Fibroblast of skin of abdomen (primary cell): ENCODE data around the gene P2RY6. TPM values are rescaled to one million over a fixed set of nuclear protein-coding genes. Genes with fewer than 3 reads are reported as not detected.
"Not testable (repeated sequence)": the region's sequence is repeated elsewhere in the genome, so short reads cannot be mapped to it uniquely, and the experiment has no call there.

Experiments
- DNase-seq: peaks from one replicate; pipeline ENCODE4 v3.0.0-alpha.2; 2013
- polyA plus RNA-seq, 2 experiments: library from polyadenylated mRNA; unstranded; fragments of 120-200 nt; gene quantifications; one replicate each; pipeline ENCODE4 v1.2.1, GENCODE V29; 2013; ENCODE audit not compliant: insufficient read length in 2 of 2

P2RY6 gene, protein sequence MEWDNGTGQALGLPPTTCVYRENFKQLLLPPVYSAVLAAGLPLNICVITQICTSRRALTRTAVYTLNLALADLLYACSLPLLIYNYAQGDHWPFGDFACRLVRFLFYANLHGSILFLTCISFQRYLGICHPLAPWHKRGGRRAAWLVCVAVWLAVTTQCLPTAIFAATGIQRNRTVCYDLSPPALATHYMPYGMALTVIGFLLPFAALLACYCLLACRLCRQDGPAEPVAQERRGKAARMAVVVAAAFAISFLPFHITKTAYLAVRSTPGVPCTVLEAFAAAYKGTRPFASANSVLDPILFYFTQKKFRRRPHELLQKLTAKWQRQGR
- 0.14 TPM for polyA plus RNA-seq (2013, experiment 1 of 2; ENCODE audit: insufficient read length)
- 0.21 TPM for polyA plus RNA-seq (2013, experiment 2 of 2; ENCODE audit: insufficient read length)

DNA sequence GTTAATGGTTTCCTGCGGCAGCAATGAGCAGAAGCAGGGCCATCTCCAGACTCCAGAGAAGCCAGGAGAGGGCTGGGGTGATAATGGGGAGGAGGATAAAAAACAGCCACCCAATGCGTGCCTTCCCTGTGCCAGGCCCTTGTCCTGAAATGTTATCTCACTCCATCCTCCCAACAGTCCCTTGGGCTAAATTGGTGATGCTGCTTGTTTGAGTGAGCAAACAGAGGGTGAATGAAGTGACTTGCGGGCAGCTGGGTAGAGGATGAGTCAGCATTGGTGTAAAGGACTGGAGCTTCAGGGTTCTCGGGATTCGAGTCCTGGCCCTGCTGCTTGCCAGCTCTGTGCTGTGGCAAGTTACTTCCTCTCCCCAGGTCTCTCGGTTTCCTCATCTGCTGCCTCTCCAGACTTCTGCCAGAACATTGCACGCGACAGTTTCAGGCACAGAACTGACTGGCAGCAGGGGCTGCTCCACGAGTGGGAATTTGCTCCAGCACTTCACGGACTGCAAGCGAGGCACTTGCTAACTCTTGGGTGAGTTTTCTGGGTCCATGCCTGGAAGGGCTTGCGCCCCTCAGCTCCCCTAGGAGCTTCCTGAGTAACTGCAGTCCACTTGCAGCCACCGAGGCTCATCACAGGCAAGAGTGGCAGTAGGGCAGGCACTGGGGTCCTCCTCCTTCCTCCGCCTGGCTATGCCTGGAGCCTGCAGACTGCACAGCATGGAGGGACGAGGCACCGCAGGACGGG is at the start of gene P2RY6:
Gene P2RY6 (plus strand): TSS at position 403 of the 744 bp plus-strand sequence. CDS start 24,181 bp downstream, outside the sequence.
- peak; percentile 24 for DNase-seq

DNA sequence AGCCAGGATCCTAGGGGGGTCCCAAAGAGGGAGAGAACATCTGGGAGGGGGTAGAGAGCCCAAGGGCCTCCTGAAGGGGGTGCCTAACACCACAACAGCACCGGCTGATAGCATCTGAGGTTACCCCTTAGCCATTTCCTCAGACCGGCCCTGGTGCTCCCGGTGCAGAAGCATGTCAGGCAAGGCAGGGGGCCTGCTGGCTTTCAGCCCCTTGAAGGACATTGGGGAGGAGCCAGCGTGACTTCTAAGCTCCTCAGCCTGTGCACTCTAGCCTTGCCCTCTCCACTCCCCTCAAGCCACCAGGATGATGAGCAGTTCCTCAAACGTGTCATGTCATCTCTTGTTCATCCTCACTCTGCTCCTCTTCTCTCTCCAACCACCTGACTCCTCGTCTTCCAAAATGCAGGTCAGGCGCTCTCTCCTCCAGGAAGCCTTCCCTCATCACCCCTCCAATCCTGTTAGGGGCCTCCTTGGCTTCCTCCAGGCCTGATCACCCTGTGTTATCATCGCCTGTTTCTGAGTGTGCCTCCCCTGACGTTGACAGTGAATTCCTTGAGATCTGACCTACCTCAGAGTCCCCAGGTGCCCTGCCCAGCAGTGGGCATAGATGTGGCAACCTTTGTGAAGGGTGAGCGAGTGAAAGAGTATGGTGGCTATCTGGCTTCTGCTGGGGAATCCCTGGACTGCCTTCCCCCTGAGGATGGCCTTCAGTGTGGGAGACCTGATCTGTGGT is 48.0 kb upstream of the P2RY6 start:
- no peak for DNase-seq

DNA sequence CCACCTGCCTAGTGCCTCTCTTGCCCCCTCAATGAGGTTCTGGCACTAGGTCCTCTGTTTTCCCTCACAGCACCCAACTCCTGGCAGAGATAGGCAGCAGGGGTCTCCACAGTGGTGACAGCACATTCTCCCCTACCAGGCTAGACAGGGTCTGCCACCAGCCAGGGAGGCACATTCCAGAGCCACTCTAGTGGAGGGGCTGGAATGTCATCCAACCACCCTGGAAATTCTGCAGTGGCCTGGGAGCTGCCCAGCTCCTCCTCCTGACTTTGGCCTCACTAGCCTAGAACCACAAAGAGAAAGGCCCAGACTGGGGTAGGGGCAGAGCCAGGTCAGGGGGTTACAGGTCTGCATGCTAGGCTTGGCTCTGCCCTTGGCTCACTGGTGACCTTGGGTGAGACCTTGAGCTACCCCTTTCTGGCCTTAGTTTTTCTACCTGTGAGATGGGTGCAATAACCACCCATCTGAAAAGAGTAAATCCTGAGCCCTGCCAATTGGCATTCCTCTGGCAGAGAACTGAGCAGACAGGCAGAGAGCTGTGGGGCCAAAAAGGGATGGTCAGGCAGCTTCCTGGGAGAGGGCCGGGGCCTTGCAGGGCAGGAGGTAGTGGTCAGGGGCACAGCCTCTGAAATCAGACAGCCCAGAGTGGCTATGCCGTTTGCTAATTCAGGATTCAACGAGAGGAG is 47.0 kb upstream of the P2RY6 start:
- DNase-seq: no peak

DNA sequence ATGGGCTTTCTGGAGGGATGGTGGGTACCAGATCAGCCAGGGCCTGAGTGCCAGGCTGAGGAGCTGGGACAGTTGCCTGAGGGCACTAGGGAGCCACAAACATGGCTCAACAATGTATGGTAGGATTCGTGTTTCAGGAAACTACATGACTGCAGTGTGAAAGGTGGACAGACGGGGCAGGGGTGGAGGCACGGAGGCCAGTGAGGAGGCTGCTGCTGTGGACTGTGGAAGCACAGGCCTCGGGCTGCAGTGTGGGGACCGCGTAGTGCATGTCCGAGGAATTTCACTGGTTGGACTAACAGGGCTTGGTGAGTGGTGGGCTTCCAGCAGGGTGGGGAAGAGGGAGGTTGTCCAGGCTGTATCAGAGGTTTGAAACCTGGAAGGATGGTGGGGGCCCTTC is 46.3 kb upstream of the P2RY6 start:
- DNase-seq: no peak

DNA sequence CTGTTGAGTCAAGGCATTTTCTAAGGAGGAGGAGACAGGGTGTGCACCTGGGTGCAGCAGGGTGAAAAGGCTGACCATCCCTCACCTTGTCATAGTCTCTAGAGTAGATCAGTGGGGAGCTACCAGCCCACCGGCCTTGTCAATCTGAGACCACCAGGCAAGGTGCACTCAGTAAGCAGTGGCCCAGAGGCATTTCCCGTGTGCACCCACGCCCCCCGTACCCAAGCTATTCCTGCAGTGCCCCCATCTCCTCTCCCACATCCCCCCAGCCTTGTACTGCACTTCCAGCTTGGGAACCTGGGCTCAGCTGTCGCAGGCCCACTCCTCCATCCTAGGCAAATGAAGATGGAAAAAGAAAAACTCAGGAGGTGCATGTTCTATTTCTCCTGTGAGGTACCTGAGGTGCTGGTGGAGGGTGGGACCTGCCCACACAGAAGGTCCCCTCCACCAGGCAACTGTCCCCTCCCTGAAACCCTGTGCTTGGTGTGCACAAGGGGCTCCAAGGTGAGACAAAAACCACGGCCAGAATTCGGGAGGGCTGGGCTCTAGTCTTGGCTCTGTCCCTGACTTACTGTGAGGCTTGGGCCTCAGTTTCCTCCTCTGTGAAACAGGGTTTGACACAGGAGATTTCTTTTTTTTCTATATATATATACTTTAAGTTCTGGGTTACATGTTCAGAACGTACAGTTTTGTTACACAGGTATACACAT is 45.7 kb upstream of the P2RY6 start:
- no peak for DNase-seq

DNA sequence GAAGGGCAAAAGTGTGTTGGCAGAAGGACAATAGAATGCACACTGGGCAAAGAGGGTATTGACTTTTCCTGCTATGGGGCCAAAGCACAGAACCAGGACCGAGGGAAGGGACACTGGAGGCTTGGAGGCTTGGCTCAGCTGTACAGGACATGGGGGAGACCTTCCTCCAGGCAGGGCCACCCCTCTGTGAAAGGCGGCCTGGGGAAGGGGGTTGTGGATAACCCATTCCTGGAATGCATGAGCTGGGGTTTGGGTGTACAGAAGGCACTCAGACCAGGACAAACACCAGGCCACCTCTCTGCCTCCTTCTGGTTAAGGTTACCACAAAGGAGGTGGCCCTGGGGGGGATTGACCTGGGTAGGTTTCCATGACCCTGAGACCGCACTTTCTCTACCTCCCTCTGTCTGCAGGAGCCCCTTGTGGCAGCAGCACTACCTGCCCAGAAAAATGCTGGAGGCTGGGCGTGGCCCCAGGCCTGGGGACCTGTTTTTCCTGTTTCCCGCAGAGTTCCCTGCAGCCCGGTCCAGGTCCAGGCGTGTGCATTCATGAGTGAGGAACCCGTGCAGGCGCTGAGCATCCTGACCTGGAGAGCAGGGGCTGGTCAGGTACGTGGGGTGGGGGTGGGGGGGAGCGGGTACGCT is 44.4 kb upstream of the P2RY6 start:
- no peak for DNase-seq

DNA sequence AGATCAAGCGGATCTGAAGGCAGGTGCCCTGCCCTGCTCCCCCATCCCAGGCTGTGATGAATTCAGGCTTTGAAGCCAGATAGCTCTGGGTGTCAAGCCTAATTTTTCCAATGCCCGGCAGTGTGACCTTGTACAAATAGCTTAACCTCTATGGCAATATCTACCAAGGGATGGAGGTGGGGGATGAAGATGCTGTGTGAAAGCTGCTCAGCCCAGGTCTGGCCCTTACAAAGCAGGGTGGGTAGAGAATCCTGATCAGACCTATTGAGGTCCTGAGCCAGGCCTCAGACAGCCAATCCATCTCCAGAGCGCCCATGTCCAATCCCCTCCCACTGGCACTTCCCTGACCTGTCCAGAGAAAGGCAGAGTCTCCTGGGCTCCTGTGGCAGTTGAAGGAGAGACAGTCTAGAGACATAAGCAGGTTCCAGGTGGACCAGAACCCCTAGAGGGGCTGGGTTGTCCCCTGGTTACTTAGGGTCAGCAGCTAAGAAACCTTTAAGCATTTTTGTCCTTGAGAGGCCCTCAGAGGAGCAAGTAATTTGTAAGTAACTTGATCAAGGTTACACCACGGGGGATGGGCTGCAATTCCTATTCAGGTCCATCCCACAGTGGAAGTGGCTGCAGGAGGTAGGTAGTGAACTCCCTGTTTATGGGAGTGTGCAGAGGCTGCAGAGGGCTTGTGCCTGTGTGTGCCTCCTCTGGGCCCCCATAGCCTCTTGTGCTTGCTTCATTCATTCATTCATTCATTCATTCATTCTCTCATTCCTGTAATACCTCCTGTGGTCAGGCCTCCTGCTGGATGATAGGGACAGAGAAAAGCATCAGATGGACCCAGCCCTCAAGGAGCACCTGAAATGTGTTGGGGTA is 43.6 kb upstream of the P2RY6 start:
- no peak for DNase-seq

DNA sequence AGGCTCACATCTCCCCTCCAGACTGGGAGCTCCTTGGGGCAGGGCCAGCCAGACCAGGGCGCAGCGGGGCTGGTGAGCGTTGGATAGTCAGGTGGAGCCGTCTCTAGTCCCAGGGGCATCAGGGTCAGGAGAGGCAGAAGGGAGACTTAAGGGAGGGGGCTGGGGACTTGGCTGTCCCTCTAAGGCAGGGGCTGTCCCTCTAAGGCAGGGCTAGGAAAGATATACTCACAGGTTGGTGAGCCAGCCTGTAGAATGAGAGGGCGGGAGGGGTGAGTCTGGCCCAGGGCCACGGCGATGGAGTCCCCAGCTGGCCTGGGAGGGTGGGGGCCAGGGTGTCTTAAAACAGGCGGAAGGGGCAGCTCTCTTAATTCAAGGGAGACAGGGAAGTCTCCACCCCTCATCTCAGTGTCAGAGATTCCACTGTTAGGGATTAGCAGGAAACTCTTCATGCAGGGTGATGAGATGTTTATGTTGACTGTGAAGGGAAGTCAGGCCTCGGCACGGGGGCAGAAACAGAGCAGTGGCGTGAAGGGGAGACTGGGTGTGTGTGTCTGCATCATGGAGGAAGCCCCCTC is 42.7 kb upstream of the P2RY6 start:
- DNase-seq: no peak

DNA sequence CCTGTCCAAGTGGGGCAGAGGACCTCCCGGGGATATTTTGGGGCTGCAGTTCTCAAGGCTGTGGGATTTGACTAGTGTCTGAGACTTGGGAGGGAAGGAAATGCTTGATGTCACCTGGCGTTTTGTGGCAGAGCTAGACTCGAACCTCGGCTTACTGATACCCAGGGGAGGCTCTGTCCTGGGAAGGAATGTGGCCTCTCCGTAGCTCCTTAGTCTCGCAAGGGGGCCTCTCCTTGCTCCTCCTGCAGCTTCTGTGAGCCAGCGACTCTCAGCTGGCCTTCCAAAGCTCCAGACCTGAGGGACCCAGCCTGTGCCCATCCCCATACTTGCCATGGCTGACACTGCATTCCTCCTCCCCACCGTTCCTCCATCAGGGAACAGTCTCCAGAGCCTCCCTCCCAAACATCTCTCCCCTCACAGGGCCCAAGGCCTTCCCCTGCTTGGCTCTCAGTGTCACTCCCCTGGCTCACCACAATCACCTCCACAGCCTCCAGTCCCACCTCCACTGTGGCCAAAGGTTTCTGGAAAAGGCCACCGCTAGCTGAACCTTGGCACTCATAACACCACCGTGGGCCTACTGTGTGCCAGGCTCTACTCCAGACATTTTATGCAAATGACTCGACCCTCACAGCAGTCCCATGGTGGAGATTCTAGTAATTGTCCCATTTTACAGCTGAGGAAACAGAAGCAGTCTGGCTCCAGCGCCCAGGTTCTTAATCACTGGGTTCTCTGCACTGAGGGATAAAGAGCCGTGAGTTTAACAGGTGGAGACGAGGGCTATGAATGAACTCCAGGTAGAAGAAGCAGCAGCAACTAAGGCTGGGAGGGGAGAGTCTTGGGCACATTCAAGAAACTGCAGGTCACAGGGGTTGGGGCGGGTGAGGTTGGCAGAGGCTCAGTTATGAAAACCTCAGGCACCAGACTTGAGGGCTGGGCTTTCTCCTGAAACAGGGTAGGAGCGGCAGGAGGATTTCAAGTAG is 42.0 kb upstream of the P2RY6 start:
- DNase-seq: no peak

DNA sequence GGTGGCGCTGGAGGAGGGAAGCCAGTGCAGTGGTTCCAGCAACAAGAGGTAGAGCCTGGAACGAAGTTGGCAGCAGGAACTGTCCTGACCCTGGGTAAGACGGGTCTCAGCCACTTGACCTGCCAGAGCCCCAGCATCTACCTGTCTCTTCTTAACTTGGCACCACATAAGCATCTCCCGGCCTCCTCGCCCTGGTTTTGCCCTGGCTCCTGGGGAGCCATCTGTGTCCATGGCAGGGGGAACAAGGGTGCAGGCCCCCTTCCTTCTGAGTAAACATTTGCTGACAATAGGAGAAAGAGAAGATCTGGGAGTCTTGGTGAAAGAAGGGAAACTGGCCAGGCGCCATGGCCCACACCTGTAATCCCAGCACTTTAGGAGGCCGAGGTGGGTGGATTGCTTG is 41.2 kb upstream of the P2RY6 start:
- no peak for DNase-seq

DNA sequence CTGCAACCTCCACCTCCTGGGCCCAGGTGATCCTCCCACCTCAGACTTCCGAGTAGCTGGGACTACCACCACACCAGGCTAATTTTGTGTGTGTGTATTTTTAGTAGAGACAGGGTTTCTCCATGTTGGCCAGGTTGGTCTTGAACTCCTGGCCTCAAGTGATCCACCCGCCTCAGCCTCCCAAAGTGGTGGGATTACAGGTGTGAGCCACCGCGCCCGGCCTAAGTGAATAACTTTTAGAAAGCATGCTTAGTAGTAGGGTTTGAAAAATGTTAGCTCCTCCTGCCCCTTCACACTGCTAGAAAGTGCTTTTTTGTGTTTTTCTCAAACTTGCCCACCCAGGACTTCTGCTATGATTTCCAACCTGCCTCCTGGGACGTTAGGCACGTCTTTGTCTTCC is 39.7 kb upstream of the P2RY6 start:
- DNase-seq: not testable (repeated sequence)

DNA sequence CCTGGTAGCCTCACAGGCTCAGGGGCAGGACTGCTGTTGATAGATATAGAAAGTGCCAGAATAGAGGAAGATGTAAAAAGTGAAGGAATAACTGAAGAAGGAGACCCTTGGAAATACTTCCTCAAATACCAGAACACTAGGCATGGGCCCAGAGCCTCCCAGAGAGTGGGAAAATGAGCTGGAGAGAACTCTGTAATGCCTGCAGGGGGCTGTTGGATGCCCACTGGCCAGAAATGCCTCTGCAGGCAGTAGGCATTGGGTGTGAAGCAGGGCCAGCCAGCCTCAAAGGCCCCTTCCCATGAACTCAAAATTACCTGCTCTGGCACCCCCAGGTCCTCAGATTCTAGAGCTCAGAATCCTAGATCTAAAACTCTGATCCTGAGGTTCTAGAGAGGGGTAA is 38.9 kb upstream of the P2RY6 start:
- no peak for DNase-seq

DNA sequence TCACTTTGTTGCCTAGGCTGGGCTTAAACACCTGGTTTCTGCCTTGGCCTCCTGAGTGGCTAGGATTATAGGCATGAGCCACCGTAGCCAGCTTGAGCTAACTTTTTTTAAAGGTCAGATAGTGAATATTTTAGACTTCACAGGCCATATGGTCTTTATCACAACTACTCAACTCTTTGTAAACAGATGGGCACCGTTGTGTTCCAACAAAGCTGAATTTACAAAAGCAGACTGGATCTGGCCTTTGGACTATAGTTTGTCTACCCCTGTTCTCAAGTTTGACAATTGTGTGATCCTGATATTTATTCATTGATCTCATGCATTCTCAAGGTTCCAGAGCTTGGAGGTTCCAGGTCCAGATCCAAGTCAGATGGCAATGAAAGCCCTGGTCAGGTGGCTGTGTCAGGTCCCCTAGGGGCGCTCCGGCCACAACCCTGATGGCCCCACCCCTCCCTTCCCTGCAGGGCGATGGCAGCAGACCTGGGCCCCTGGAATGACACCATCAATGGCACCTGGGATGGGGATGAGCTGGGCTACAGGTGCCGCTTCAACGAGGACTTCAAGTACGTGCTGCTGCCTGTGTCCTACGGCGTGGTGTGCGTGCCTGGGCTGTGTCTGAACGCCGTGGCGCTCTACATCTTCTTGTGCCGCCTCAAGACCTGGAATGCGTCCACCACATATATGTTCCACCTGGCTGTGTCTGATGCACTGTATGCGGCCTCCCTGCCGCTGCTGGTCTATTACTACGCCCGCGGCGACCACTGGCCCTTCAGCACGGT is 38.3 kb upstream of the P2RY6 start:
- no peak for DNase-seq

DNA sequence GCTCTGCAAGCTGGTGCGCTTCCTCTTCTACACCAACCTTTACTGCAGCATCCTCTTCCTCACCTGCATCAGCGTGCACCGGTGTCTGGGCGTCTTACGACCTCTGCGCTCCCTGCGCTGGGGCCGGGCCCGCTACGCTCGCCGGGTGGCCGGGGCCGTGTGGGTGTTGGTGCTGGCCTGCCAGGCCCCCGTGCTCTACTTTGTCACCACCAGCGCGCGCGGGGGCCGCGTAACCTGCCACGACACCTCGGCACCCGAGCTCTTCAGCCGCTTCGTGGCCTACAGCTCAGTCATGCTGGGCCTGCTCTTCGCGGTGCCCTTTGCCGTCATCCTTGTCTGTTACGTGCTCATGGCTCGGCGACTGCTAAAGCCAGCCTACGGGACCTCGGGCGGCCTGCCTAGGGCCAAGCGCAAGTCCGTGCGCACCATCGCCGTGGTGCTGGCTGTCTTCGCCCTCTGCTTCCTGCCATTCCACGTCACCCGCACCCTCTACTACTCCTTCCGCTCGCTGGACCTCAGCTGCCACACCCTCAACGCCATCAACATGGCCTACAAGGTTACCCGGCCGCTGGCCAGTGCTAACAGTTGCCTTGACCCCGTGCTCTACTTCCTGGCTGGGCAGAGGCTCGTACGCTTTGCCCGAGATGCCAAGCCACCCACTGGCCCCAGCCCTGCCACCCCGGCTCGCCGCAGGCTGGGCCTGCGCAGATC is 37.5 kb upstream of the P2RY6 start:
- DNase-seq: no peak

DNA sequence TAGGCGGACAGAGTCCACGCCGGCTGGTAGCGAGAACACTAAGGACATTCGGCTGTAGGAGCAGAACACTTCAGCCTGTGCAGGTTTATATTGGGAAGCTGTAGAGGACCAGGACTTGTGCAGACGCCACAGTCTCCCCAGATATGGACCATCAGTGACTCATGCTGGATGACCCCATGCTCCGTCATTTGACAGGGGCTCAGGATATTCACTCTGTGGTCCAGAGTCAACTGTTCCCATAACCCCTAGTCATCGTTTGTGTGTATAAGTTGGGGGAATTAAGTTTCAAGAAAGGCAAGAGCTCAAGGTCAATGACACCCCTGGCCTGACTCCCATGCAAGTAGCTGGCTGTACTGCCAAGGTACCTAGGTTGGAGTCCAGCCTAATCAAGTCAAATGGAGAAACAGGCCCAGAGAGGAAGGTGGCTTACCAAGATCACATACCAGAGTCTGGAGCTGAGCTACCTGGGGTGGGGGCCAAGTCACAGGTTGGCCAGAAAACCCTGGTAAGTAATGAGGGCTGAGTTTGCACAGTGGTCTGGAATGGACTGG is 36.8 kb upstream of the P2RY6 start:
- no peak for DNase-seq

DNA sequence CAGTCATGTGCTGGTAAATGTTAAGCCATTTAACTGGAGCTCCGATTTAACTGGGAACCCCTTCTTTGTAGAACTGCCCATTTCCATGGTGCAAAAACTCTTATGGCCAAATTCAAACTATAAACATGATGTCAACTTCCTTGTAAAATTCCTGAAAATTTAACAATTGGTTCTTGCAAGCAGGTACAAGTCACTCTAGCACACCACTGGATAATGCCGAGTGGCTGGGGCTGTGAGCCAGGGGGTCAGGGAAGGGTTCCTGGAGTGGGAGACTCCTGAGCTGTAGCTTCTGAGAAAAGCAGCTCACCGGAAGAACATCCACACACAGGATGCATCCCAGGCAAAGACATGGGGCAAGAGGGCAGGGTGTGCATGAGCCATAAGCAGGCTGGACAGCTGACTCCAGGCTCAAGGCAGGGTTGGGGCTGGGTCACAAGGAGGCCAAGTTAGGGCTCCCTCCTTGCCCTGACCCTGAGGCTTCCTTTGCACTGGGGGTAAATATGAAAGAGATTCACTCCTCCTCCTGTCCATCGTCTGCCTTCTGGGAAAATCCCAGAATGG is 35.9 kb upstream of the P2RY6 start:
- DNase-seq: no peak

DNA sequence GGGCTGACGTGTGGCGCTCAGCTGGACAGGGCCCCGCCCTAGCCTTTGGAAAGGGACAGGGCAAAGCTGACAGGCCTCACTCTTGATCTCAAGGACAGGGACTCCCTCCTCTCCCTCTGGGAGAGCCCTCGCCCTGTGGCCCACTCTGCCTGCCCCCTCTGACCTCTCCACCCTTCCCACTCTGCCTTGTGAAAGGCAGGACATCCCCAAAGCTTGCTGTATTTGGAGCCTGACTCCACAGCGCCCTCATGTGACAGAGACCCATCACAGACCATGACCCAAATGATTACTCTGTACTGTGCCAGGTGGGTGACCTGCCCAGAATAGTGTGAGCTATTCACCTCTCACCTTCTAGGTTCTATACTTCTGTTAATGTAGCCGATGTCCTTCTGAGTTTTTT is 35.3 kb upstream of the P2RY6 start:
- no peak for DNase-seq
